ENCODE data around the gene OR5H1.

The OR5H1 gene

DNA sequence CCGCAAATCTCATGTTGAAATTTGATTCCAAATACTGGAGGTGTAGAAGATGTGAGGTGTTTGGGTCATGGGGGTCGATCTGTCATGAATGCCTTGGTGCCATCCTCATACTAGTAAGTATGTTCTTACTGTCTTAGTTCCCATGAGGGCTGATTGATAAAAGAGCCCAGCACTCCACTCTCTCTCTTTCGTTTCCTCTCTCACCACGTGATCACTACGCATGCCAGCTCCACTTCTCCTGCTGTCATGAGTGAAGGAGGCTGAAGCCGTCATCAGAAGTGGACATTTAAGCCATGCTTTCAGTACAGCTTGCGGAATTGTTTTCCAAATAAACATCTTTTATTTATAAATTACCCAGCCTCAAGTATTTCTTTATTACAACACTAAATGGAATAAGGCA, 42.1 kb downstream of the OR5H1 start:
- Histone ChIP-seq H3K36me3 (ENCODE audit: insufficient read depth, low read length) (no peaks in the 10 kb centered on the region), H3K9me3 (ENCODE audit: low read depth, low read length) (no peaks in the 10 kb centered on the region), H3K27ac (no peak overlapping the region), H3K9ac (ENCODE audit: insufficient read length) (no peak overlapping the region), H3K4me3 (no peak overlapping the region)
- no peak for TF ChIP-seq FOXP2 (optimal IDR thresholded peaks at IDR 0.05; ENCODE audit: control extremely low read depth, extremely low read length, insufficient read depth)
- no peak for DNase-seq (ENCODE audit: low read depth, low spot score)

DNA sequence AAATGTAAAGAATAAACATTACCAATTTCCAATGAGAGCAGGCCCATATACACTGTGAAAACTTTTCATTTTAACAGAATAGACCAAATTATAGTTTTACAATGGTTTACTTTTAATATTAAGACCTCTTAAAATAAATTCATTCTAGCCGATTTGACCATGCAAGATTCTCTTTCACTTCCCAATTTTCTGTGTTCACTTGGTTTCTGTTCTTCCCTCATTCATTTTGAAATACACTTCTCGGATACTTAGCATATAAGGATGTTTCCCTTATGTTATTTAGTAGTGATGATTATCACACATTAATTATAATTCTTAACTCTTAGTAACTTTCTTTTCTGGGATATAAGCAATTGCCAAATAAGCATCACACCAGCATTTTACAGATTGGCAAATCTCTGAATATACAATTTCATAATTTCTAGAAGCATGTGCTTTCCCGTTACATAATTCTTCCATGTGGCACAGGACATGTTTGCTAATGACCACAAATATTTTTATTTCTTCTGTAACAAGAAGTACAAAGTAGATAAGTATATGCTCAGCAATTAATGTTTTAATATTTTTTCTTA, 49.9 kb downstream of the OR5H1 start:
- H3K9me3 ChIP-seq (ENCODE audit: low read depth, low read length) = no peaks in the 10 kb centered on the region
- TF ChIP-seq EZH2 (IDR thresholded peaks at IDR 0.05) = no peak
- TF ChIP-seq POLR2AphosphoS5 (IDR thresholded peaks at IDR 0.05; ENCODE audit: borderline replicate concordance, low read depth, low read length) = no peak
- TF ChIP-seq FOXP2 (optimal IDR thresholded peaks at IDR 0.05; ENCODE audit: control extremely low read depth, extremely low read length, insufficient read depth) = no peak
- DNase-seq (ENCODE audit: low read depth, low spot score) = no peak
- H3K27ac ChIP-seq = no peak overlapping the region
- no peaks in the 10 kb centered on the region for H3K36me3 ChIP-seq (ENCODE audit: insufficient read depth, low read length)
- H3K4me3 ChIP-seq = no peak overlapping the region
- H3K9ac ChIP-seq (ENCODE audit: insufficient read length) = no peak overlapping the region

DNA sequence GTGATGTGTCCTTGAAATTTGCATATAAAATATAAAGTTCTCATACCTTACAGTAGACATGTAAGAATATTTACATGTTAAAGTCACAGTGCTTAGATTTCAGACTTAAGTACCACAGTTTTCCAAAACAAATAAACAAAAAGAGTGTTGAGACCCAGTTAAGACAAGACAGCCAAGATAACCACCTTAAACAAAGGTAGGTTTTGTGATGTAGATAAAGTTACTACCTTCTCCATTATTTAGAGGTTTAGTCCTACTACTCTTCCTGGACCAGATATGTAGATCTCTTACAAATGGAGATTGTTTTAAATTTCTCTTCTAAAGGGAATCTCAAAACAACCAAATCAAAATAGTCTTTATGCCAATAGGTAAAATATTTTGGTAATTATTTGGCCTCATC, 51.7 kb downstream of the OR5H1 start:
- no peak overlapping the region for H3K4me3 ChIP-seq
- H3K27ac ChIP-seq = no peak overlapping the region
- H3K9ac ChIP-seq (ENCODE audit: insufficient read length) = no peak overlapping the region
- no peak for DNase-seq (ENCODE audit: low read depth, low spot score)
- H3K36me3 ChIP-seq (ENCODE audit: insufficient read depth, low read length) = no peaks in the 10 kb centered on the region
- TF ChIP-seq FOXP2 (optimal IDR thresholded peaks at IDR 0.05; ENCODE audit: control extremely low read depth, extremely low read length, insufficient read depth) (no peak), EZH2 (IDR thresholded peaks at IDR 0.05) (no peak), POLR2AphosphoS5 (IDR thresholded peaks at IDR 0.05; ENCODE audit: borderline replicate concordance, low read depth, low read length) (no peak)
- H3K9me3 ChIP-seq (ENCODE audit: low read depth, low read length) = no peaks in the 10 kb centered on the region

GRCh38 chr3:98185180-98185579, 54.7 kb downstream of the OR5H1 start:
- H3K36me3 ChIP-seq (ENCODE audit: insufficient read depth, low read length) = no peaks in the 10 kb centered on the region
- H3K27ac ChIP-seq = no peak overlapping the region
- TF ChIP-seq EZH2 (IDR thresholded peaks at IDR 0.05) (no peak), POLR2AphosphoS5 (IDR thresholded peaks at IDR 0.05; ENCODE audit: borderline replicate concordance, low read depth, low read length) (no peak), FOXP2 (optimal IDR thresholded peaks at IDR 0.05; ENCODE audit: control extremely low read depth, extremely low read length, insufficient read depth) (no peak)
- no peak overlapping the region for H3K9ac ChIP-seq (ENCODE audit: insufficient read length)
- no peak overlapping the region for H3K4me3 ChIP-seq
- H3K9me3 ChIP-seq (ENCODE audit: low read depth, low read length) = no peaks in the 10 kb centered on the region
- DNase-seq (ENCODE audit: low read depth, low spot score) = no peak

Data from SK-N-MC (cell line).